Effector memory CD8-positive, alpha-beta T cell (primary cell): Measurements from ENCODE around the gene SLC25A21.

Experiments used
- ATAC-seq: fragments of 150-1000 bp; cut with Tn5 transposase; replicated peaks from 2 replicates; pipeline ENCODE4 v1.10.0; 2021; ENCODE audit warnings: mild to moderate bottlenecking, moderate library complexity
- DNase-seq, 3 experiments: peaks; one replicate each; pipeline ENCODE4 v3.0.0; 2021
- H3K27ac Mint-ChIP-seq, 2 donors: one replicate each; pipeline ENCODE4 v1.8.0; 2022; ENCODE audit warnings: mild to moderate bottlenecking in 2 of 2, mixed read lengths in 2 of 2, moderate library complexity in 2 of 2
- H3K27me3 Mint-ChIP-seq, 2 donors: one replicate each; pipeline ENCODE4 v1.8.0; 2022; ENCODE audit warnings: mixed read lengths in 2 of 2
- H3K36me3 Mint-ChIP-seq: one replicate; pipeline ENCODE4 v1.8.0; 2022; ENCODE audit warnings: mild to moderate bottlenecking, moderate library complexity, mixed read lengths; ENCODE audit not compliant: insufficient read depth
- H3K4me1 Mint-ChIP-seq, 2 donors: one replicate each; pipeline ENCODE4 v1.8.0; 2022; ENCODE audit warnings: low read depth in 2 of 2, mixed read lengths in 2 of 2
- H3K4me3 Mint-ChIP-seq, 2 donors: one replicate each; pipeline ENCODE4 v1.8.0; 2022; ENCODE audit warnings: mild to moderate bottlenecking in 2 of 2, mixed read lengths in 2 of 2, moderate library complexity in 2 of 2
- H3K9me3 Mint-ChIP-seq, 2 donors: one replicate each; pipeline ENCODE4 v1.8.0; 2022; ENCODE audit warnings: mixed read lengths in 2 of 2

Gene SLC25A21

DNA sequence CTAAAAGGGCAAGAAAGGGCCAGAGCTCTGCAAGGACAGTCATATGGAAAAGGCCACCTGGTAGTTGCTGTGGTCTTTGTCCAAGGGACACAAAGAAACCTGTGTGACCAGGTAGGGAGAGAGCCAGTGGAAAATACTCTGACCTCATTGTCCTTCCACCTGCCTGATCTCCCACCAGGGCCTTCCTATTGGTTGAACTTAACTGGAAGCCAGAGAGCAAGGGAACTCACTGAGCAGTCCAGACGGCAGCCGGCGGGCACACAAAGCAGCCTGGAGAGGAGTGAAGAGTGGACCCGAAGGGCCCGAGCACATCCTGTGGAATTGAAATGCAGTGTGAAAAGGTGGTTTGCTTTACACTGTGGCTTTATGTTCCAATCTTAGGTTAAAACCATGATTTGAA lies 120.7 kb downstream of the SLC25A21 start:
- Mint-ChIP-seq H3K27ac (no peak overlapping the region), H3K27me3 (no peaks in the 10 kb centered on the region), H3K4me3 (no peak overlapping the region), H3K36me3 (no peaks in the 10 kb centered on the region), H3K9me3 (peaks cover 6 to 31% of the 10 kb centered on the region in 2 donors), H3K4me1 (no peaks in the 10 kb centered on the region)
- DNase-seq (no peak), ATAC-seq (no peak)

DNA sequence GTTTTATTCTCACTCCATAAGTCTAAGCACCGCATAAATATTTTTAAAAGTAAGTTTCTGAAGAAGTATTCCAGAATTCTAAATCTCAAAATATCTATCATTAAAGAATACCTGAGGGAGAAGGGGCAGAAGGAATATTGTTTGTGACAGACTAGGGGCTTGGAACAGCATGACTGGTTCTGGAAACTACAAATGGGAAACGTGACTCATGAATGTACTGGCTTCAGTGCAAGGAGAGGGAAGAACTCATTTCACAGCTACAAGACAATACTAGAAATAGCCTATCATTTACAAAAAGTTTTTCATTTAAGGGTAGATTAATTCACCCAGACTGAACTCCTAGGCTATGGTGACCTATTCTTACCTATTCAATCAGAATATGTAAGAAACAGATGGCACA lies 121.3 kb downstream of the SLC25A21 start:
- no peak overlapping the region for H3K27ac Mint-ChIP-seq
- H3K27me3 Mint-ChIP-seq: no peaks in the 10 kb centered on the region
- ATAC-seq (no peak), DNase-seq (no peak)
- H3K36me3 Mint-ChIP-seq: no peaks in the 10 kb centered on the region
- H3K4me1 Mint-ChIP-seq: no peaks in the 10 kb centered on the region
- H3K4me3 Mint-ChIP-seq: no peak overlapping the region
- H3K9me3 Mint-ChIP-seq: peaks cover 3 to 26% of the 10 kb centered on the region in 2 donors

DNA sequence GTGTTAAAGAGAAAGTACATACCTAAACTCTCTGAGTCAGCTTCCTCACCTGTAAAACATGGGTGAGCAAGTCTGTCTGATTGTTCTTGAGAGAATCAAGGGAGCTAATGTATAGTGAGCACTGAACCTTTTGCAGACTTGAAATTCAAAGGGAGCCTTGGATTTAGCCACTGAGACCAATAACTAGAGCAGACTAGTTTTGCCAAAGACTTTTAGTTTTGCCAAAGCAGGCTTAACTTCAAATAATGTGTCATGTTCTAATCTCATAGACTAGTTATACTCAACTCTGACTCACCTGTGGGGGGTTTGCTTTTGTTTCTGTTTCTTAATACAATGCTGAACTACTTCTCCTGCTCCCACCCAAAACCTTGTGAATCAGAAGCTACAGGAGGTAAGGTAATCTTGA lies 123.7 kb downstream of the SLC25A21 start:
- no peak for DNase-seq
- Mint-ChIP-seq H3K9me3 (peaks cover 0 to 7% of the 10 kb centered on the region in 2 donors), H3K4me3 (no peak overlapping the region), H3K27me3 (no peaks in the 10 kb centered on the region), H3K27ac (no peak overlapping the region), H3K36me3 (no peaks in the 10 kb centered on the region), H3K4me1 (no peaks in the 10 kb centered on the region)
- ATAC-seq: no peak

DNA sequence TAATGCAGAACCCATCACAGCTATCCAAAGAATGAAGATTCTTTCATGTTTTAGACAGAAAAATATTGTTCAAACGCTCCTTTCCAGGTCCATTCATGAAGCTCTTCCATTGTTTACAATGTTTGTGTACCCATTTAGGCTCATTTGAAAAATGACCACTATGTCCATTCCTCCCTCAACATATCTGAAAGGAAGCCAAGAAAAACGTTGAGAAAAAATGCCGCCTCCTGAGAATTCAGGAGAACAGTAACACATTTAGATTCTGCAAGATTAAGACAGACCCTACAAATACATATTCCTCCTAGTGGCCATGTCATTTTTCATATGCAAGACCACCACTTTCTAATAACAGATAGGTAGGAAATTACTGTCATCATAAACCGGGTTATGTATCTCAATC lies 124.4 kb downstream of the SLC25A21 start:
- H3K9me3 Mint-ChIP-seq: peaks cover 2 to 7% of the 10 kb centered on the region in 2 donors
- H3K27ac Mint-ChIP-seq: no peak overlapping the region
- no peaks in the 10 kb centered on the region for H3K27me3 Mint-ChIP-seq
- ATAC-seq (no peak), DNase-seq (no peak)
- no peaks in the 10 kb centered on the region for H3K36me3 Mint-ChIP-seq
- H3K4me1 Mint-ChIP-seq: no peaks in the 10 kb centered on the region
- no peak overlapping the region for H3K4me3 Mint-ChIP-seq

DNA sequence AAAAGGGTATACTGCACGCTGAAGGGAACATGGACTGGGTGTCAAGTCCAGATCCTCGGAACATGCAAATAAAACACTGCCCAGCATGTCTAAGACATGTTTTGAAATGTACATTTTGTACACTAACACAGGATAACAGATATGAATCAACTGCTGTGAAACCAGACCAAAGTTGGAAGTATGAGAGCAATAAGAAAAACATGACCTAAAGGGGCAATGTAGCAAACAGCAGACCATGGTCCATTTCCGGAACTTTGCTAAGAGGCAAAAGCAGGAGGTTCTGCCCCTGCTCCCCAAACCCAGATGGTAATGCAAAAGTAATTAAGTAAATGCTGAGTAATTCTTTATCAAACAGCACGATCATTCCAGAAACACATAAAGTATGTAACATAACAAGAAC lies 125.2 kb downstream of the SLC25A21 start:
- H3K4me1 Mint-ChIP-seq: no peaks in the 10 kb centered on the region
- no peak overlapping the region for H3K27ac Mint-ChIP-seq
- no peak overlapping the region for H3K4me3 Mint-ChIP-seq
- no peak for DNase-seq
- H3K36me3 Mint-ChIP-seq: no peaks in the 10 kb centered on the region
- H3K9me3 Mint-ChIP-seq: peaks cover 5 to 7% of the 10 kb centered on the region in 2 donors
- no peaks in the 10 kb centered on the region for H3K27me3 Mint-ChIP-seq
- ATAC-seq: no peak

DNA sequence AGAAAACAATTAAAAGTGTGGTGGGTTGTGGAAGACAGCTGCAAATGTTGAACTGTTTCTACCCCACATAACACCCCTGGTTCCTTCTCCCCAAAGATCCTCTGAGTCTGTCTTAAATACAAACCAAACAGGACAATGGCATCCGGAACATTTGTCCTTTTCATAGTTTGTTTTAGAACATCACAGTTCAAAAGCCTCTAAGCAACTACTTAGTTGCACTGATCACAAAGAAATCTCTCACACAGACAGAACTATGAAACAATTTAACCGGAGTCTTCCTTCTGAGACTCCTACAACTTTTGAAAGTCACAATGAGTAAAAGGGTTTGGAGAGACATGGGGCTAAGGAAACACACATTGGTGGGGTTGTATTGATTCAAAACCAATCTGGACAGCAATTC lies 125.6 kb downstream of the SLC25A21 start:
- no peak overlapping the region for H3K27ac Mint-ChIP-seq
- no peak overlapping the region for H3K4me3 Mint-ChIP-seq

DNA sequence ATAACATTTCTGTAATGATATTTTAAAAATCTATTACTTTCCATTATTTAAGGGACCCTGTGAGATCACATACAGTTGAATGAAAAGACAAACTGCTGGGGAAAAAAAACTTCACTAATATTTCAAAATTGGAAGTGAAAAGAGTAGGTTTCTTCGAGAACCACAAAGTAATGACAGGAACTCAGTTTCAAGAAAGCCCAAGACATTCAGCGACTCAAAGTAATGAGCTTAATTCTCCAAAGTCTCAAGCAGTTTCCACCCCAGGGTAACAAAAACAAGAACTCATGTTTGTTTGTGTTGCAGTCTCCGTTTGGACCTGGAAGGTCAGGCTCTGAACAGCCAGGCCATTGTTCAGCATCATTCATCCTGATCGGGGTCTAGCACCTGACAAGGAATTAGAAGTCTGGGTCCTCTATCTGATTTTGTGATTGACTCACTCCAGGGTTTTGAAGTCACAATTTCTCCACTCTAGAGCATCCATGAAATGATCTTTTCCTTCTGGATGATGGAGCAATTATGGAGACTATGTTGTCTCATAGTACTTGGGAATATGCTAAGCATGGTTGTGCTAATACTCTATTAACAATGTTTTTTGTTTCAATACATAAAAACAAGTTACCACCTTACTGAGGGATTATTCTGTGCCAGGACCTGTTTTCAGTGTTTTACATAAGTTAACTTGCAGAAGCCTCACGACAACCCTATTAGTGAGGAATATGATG lies 126.9 kb downstream of the SLC25A21 start:
- H3K27me3 Mint-ChIP-seq: no peaks in the 10 kb centered on the region

More for the DNA sequence above, 125.6 kb downstream of the SLC25A21 start:
- no peaks in the 10 kb centered on the region for H3K36me3 Mint-ChIP-seq
- peaks cover 5 to 7% of the 10 kb centered on the region in 2 donors for H3K9me3 Mint-ChIP-seq
- no peaks in the 10 kb centered on the region for H3K4me1 Mint-ChIP-seq
- no peaks in the 10 kb centered on the region for H3K27me3 Mint-ChIP-seq
- ATAC-seq (no peak), DNase-seq (no peak)

DNA sequence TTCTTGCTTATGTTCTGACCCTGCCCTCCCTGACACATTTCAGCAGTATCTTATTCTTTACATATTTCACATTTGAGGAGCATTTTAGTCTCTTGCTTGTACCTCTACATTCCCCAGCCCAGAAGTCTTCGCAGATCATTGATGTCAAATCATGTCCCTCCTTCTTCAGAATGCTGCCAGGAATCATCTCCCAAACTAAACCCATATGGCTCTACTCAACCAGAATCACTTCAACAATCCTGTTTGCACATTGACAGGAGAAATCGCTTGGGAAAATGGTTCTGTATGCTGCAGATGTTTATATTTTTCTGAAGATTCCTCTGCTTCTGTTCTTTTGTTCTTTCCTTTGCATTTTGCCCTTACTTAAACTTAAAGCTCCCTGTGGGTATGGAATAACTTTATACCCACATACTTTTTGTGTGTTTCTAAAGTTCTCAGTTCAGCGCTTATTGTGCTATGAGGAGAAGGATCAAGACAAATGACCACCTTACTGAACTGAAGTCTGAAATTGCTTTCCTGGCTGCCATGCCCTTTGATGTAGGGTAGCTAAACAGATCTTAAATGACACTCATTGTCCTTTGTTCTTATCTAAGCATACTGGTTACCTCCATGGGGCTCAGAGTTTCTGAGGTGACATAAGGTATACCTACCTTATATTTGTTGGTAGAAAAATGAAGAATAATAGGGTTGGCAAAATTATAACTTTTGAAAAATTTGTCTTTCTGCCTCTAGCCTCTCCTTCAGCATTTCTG lies 134.6 kb downstream of the SLC25A21 start:
- no peak for DNase-seq
- Mint-ChIP-seq H3K36me3 (no peaks in the 10 kb centered on the region), H3K27me3 (no peaks in the 10 kb centered on the region), H3K4me1 (no peaks in the 10 kb centered on the region), H3K4me3 (no peak overlapping the region), H3K27ac (no peak overlapping the region), H3K9me3 (peaks cover 10 to 13% of the 10 kb centered on the region in 2 donors)
- ATAC-seq: no peak

More for the DNA sequence above, 126.9 kb downstream of the SLC25A21 start:
- no peaks in the 10 kb centered on the region for H3K36me3 Mint-ChIP-seq
- H3K4me3 Mint-ChIP-seq: no peak overlapping the region
- ATAC-seq: no peak
- H3K4me1 Mint-ChIP-seq: no peaks in the 10 kb centered on the region
- peaks cover under 1 to 5% of the 10 kb centered on the region in 2 donors for H3K9me3 Mint-ChIP-seq
- no peak overlapping the region for H3K27ac Mint-ChIP-seq
- no peak for DNase-seq

DNA sequence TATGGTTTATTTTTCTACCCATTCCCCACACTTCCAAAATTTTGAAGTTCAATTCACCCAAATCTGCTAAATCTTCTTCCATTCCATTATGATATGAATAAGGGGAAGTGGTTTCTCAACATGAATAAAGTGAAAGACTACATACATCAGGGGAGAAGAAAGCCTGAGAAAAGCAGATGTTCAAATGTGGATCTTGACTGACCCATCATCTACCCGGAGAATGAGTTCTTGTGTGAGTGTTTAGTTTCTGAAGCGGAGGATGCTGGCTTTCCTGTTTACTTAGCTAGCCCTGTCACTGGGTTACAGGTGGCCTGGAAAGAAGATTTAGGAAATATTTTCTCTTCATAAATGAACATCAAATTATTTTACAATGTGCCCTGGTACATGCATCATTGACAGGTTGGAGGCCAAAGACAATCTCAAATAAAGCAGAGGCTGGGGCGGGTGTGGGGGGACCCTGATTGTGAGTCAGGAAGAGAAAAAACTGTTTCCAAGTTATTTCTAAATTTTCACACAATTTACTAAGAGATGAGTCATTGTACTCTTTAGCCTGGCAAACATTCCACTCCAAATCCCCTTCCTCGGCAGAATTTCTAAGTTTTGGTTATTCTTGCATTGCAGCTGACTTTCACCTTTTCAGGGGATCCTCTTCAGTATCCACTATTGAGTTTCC lies 135.6 kb downstream of the SLC25A21 start:
- Mint-ChIP-seq H3K9me3 (peaks cover 10 to 13% of the 10 kb centered on the region in 2 donors), H3K27ac (no peak overlapping the region), H3K4me1 (no peaks in the 10 kb centered on the region), H3K36me3 (no peaks in the 10 kb centered on the region), H3K27me3 (no peaks in the 10 kb centered on the region), H3K4me3 (no peak overlapping the region)
- ATAC-seq (no peak), DNase-seq (no peak)

DNA sequence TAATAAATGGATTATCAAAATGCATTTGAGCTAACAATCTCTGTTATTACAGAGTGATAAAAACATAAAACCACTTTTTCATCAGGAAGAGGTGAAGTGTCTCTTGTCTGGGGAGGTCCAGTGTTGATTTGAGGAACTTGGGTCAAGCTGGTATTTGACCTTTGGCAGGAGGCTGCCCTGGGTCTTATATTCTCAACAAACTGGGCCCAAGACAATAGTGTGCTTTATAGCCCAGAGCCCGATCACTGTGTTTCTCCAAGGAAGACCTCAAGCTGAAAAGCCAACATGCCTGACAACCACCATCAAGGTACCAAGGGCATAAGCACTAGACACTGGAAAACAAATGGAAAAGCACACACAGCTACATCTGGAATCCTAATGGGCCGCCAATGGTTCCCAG lies 137.0 kb downstream of the SLC25A21 start:
- Mint-ChIP-seq H3K27me3 (no peaks in the 10 kb centered on the region), H3K9me3 (peaks cover 10 to 13% of the 10 kb centered on the region in 2 donors), H3K4me1 (no peaks in the 10 kb centered on the region), H3K36me3 (no peaks in the 10 kb centered on the region), H3K27ac (no peak overlapping the region), H3K4me3 (no peak overlapping the region)
- no peak for ATAC-seq
- DNase-seq: no peak

DNA sequence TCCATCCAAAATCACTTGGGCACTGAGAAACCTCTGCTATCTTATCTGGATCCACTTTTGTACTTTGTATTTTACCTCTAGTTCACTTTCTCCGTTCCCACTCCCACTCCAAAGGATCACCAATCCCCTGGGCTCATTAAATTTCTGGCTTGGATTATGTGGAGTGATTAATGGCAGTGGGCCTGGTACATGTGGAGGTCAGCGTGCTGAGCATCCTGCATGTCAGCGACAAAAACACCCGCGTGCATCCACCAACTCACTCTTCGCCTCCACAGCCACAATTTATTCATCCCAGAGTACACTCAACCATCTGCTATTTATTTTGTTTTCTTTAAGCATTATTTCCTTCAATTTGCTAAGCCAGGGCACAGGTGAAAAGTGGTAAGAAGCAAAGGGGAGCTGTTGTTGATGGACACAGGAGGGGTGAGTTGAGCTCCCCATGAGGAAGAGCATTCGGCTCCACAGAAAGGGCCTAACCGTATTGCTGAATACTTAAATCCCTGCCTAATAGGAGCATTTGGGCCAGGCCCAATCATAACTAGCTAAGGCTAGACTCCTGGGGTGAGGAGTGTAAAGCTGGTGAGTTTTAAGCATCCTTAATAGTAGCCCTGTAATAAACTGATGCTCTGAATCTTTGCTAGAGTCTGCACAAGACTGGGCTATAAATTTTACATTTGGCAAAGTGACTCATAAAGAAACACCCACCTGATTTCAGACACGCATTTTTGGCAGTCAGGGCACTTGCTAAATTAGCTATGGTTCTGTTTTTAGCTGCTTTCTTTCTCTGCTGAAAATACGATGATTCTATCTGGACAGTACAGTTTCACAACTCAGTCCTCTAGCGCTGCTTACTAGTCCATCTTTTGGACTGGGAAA lies 137.8 kb downstream of the SLC25A21 start:
- H3K4me3 Mint-ChIP-seq: no peak overlapping the region
- H3K27ac Mint-ChIP-seq: no peak overlapping the region
- H3K4me1 Mint-ChIP-seq: no peaks in the 10 kb centered on the region
- no peaks in the 10 kb centered on the region for H3K36me3 Mint-ChIP-seq
- ATAC-seq (no peak), DNase-seq (no peak)
- peaks cover 10 to 13% of the 10 kb centered on the region in 2 donors for H3K9me3 Mint-ChIP-seq
- H3K27me3 Mint-ChIP-seq: no peaks in the 10 kb centered on the region

DNA sequence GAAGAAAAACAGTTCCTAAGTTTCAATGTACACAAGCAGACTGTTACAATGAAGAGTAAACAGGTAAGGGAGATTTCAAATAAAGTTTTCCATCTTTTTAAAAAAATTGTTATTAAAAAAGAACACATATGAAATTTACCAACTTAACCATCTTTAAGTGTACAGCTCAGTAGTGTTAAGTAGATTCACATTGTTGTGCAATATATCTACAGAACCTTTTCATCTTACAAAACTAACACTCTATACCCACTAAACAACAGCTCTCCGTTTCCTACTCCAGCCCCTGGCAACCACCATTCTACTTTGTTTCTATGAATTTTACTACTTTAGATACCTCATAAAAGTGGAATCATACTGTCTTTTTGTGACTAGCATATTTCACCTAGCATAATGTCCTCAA lies 139.5 kb downstream of the SLC25A21 start:
- Mint-ChIP-seq H3K4me1 (no peaks in the 10 kb centered on the region), H3K4me3 (no peak overlapping the region), H3K27me3 (no peaks in the 10 kb centered on the region), H3K27ac (no peak overlapping the region), H3K9me3 (peaks cover 9 to 12% of the 10 kb centered on the region in 2 donors), H3K36me3 (no peaks in the 10 kb centered on the region)
- DNase-seq (no peak), ATAC-seq (no peak)

DNA sequence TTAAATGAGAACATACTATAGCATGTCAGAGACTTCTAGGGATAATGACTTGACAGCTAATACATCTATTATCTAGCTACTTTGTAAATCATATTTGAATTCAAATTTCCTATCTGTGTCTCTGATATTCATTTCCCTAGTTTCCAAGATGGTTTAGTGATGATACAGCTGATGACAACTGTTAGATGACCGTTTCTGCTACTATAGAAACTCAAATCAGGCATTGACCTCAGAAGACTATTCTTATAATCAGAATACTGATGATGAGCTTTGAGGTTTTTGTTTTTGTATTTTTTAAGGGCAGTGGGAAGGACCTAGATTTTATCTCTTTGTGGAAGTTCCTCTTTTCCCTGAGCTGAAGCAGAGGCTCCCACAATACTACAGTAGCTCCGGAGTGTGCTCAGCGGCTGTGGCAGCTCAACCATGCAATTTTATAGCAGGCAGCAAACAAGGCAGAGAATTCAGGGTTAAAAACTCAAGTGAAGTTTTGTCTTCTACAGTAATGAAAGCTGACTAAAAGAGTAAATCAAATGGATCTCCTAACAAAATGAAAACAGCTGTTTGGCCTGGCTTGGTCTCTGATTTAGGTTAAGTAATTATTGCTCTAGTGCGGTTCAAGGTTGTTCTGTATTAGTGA lies 145.1 kb downstream of the SLC25A21 start:
- Mint-ChIP-seq H3K4me3 (no peak overlapping the region), H3K9me3 (peaks cover 0 to 5% of the 10 kb centered on the region in 2 donors), H3K36me3 (no peaks in the 10 kb centered on the region), H3K27me3 (no peaks in the 10 kb centered on the region), H3K27ac (no peak overlapping the region), H3K4me1 (no peaks in the 10 kb centered on the region)
- DNase-seq (no peak), ATAC-seq (no peak)
